Neural cell (in vitro differentiated cells): ENCODE data around the gene RELA. TPM values are rescaled to one million over a fixed set of nuclear protein-coding genes. Genes with fewer than 3 reads are reported as not detected.

Experiments
- H2AFZ ChIP-seq: fragments of 200-600, 300-800 bp; sonication (generic), shearing (Covaris generic); 2 replicates; pipeline ENCODE4 v1.6.0; 2014; ENCODE audit warnings: low read depth, mild to moderate bottlenecking, antibody characterized with exemption, low read length, moderate library complexity
- H3F3A ChIP-seq: fragments of 200-600 bp; shearing (Covaris generic); 2 replicates; pipeline ENCODE4 v1.6.1; 2016; ENCODE audit warnings: mild to moderate bottlenecking, moderate library complexity, mixed read lengths, antibody characterized with exemption, low read length; ENCODE audit not compliant: insufficient read depth, poor library complexity, severe bottlenecking
- H3K27ac ChIP-seq: fragments of 200-600, 300-800 bp; sonication (generic), shearing (Covaris generic); 2 replicates; pipeline ENCODE4 v1.5.1; 2014; ENCODE audit warnings: mild to moderate bottlenecking, low read length, moderate library complexity
- H3K27me3 ChIP-seq: fragments of 300-800, 200-600 bp; sonication (generic), shearing (Covaris generic); 2 replicates; pipeline ENCODE4 v1.6.0; 2014; ENCODE audit warnings: mild to moderate bottlenecking, low read depth, low read length, moderate library complexity; ENCODE audit not compliant: insufficient read depth
- H3K36me3 ChIP-seq: fragments of 300-800, 200-600 bp; sonication (generic), shearing (Covaris generic); 2 replicates; pipeline ENCODE4 v1.5.1; 2014; ENCODE audit warnings: mild to moderate bottlenecking, antibody characterized with exemption, low read length, moderate library complexity; ENCODE audit not compliant: insufficient read depth
- H3K4me2 ChIP-seq: fragments of 300-800, 200-600 bp; sonication (generic), shearing (Covaris generic); 2 replicates; pipeline ENCODE4 v1.6.0; 2014; ENCODE audit warnings: mild to moderate bottlenecking, low read length
- H3K4me3 ChIP-seq: fragments of 300-800, 200-600 bp; sonication (generic), shearing (Covaris generic); 2 replicates; pipeline ENCODE4 v1.5.1; 2014; ENCODE audit warnings: mild to moderate bottlenecking, low read length, moderate library complexity
- H3K79me2 ChIP-seq: fragments of 200-600 bp; shearing (Covaris generic); replicated peaks from 2 replicates; pipeline ENCODE4 v1.6.0; 2014; ENCODE audit warnings: mild to moderate bottlenecking, low read length, moderate library complexity; ENCODE audit not compliant: insufficient read depth
- H3K9ac ChIP-seq: fragments of 300-800, 200-600 bp; sonication (generic), shearing (Covaris generic); 2 replicates; pipeline ENCODE4 v1.6.1; 2016; ENCODE audit warnings: mild to moderate bottlenecking, low read length, mixed read lengths
- H3K9me2 ChIP-seq: fragments of 200-600 bp; shearing (Covaris generic); 2 replicates; pipeline ENCODE4 v1.6.1; 2016; ENCODE audit warnings: mild to moderate bottlenecking, low read length, mixed read lengths; ENCODE audit not compliant: insufficient read depth
- H3K9me3 ChIP-seq: fragments of 200-600, 300-800 bp; sonication (generic), shearing (Covaris generic); 2 replicates; pipeline ENCODE4 v1.6.1; 2016; ENCODE audit warnings: mild to moderate bottlenecking, mixed run types, low read length, moderate library complexity, mixed read lengths
- H4K20me1 ChIP-seq: fragments of 200-600 bp; shearing (Covaris generic); 2 replicates; pipeline ENCODE4 v1.6.1; 2016; ENCODE audit warnings: mild to moderate bottlenecking, mixed run types; ENCODE audit not compliant: insufficient read depth
- CTCF ChIP-seq: fragments of 450-650 bp; IDR thresholded peaks from 2 replicates; pipeline ENCODE4 v1.5.1; 2014; ENCODE audit warnings: antibody characterized with exemption, mild to moderate bottlenecking, moderate library complexity; ENCODE audit not compliant: poor library complexity, severe bottlenecking
- EP300 ChIP-seq: fragments of 450-650 bp; conservative IDR thresholded peaks from 2 replicates; pipeline ENCODE4 v1.6.1; 2014; ENCODE audit warnings: antibody characterized with exemption, mild to moderate bottlenecking, moderate library complexity; ENCODE audit not compliant: poor library complexity, severe bottlenecking
- EZH2 ChIP-seq: fragments of 200-600, 300-800 bp; shearing (Covaris generic), sonication (generic); IDR thresholded peaks from 2 replicates; pipeline ENCODE4 v1.6.1; 2014; ENCODE audit warnings: antibody characterized with exemption, low read length, borderline replicate concordance, mild to moderate bottlenecking; ENCODE audit not compliant: insufficient read depth, poor library complexity, severe bottlenecking
- MXI1 ChIP-seq: fragments of 450-650 bp; conservative IDR thresholded peaks from 2 replicates; pipeline ENCODE4 v1.6.1; 2014; ENCODE audit warnings: antibody characterized with exemption, mild to moderate bottlenecking; ENCODE audit not compliant: poor library complexity, severe bottlenecking
- POLR2AphosphoS5 ChIP-seq: IDR thresholded peaks from 2 replicates; pipeline ENCODE4 v1.6.1; 2012
- RAD21 ChIP-seq: fragments of 450-650 bp; conservative IDR thresholded peaks from 2 replicates; pipeline ENCODE4 v1.6.1; 2014; ENCODE audit warnings: antibody characterized with exemption, mild to moderate bottlenecking, moderate library complexity
- REST ChIP-seq: IDR thresholded peaks from 2 replicates; pipeline ENCODE4 v1.6.1; 2012; ENCODE audit warnings: borderline replicate concordance
- SMC3 ChIP-seq: fragments of 450-650 bp; conservative IDR thresholded peaks from 2 replicates; pipeline ENCODE4 v1.6.1; 2014; ENCODE audit warnings: antibody characterized with exemption, mild to moderate bottlenecking, moderate library complexity; ENCODE audit not compliant: poor library complexity
- polyA plus RNA-seq: library from polyadenylated mRNA; depleted of rRNA; stranded (reverse); fragments of >200 nt; gene quantifications from 2 replicates; pipeline ENCODE4 v1.2.3, GENCODE V29; 2014

RELA gene
- polyA plus RNA-seq, 1 donor from 2014 or later = 19.3 TPM

GRCh38 chr11:65621460-65621859 lies 41.3 kb downstream of the RELA start:
- Histone ChIP-seq H3K27me3 (no peaks in the 10 kb centered on the region), H3K4me2 (no peak overlapping the region), H3K4me3 (no peak overlapping the region), H3K9me3 (no peaks in the 10 kb centered on the region), H3K9me2 (no peaks in the 10 kb centered on the region), H2AFZ (no peak overlapping the region), H3K79me2 (peaks cover 10% of the 10 kb centered on the region), H3F3A (no peaks in the 10 kb centered on the region), H3K27ac (no peak overlapping the region), H4K20me1 (no peaks in the 10 kb centered on the region), H3K36me3 (no peaks in the 10 kb centered on the region), H3K9ac (no peak overlapping the region)
- TF ChIP-seq SMC3 = no peak

GRCh38 chr11:65620666-65621065 lies 42.0 kb downstream of the RELA start:
- Histone ChIP-seq H3K36me3 (no peaks in the 10 kb centered on the region), H3K27ac (no peak overlapping the region), H2AFZ (no peak overlapping the region), H3K9me2 (no peaks in the 10 kb centered on the region), H3K27me3 (no peaks in the 10 kb centered on the region), H3F3A (no peaks in the 10 kb centered on the region), H4K20me1 (no peaks in the 10 kb centered on the region), H3K4me3 (no peak overlapping the region), H3K79me2 (peaks cover 14% of the 10 kb centered on the region), H3K4me2 (no peak overlapping the region), H3K9ac (no peak overlapping the region), H3K9me3 (no peaks in the 10 kb centered on the region)
- no peak for TF ChIP-seq EZH2
- TF ChIP-seq SMC3 = no peak
- no peak for TF ChIP-seq CTCF
- no peak for TF ChIP-seq RAD21
- TF ChIP-seq EP300 = no peak
- TF ChIP-seq MXI1 = no peak
- TF ChIP-seq REST = no peak
- TF ChIP-seq POLR2AphosphoS5 = no peak

- Histone ChIP-seq H3K27ac (no peak overlapping the region), H3K36me3 (no peaks in the 10 kb centered on the region), H3K4me3 (no peak overlapping the region), H3K79me2 (peaks cover 15% of the 10 kb centered on the region), H3K4me2 (no peak overlapping the region), H3K9ac (no peak overlapping the region), H2AFZ (no peak overlapping the region), H3K9me3 (no peaks in the 10 kb centered on the region), H3K27me3 (no peaks in the 10 kb centered on the region), H3F3A (no peaks in the 10 kb centered on the region), H3K9me2 (no peaks in the 10 kb centered on the region), H4K20me1 (no peaks in the 10 kb centered on the region)
- no peak for TF ChIP-seq MXI1
Measured at GRCh38 chr11:65619281-65619928, 43.3 kb downstream of the RELA start.
